GM21576 (cell line): ENCODE data around the gene TTC23.
"Not testable (repeated sequence)": the region's sequence is repeated elsewhere in the genome, so short reads cannot be mapped to it uniquely, and the experiment has no call there.

Source experiments
- ATAC-seq: cut with Tn5 transposase; IDR thresholded peaks from one replicate; pipeline ENCODE4 v1.9.1; 2021; ENCODE audit warnings: mild to moderate bottlenecking, moderate library complexity; ENCODE audit not compliant: unreplicated experiment

TTC23 gene

GRCh38 chr15:99250494-99250856 lies 1.1 kb upstream of the TTC23 start:
- ATAC-seq: no peak

- no peak for ATAC-seq
Observed at GRCh38 chr15:99250001-99250400, 620 bp upstream of the TTC23 start.

- ATAC-seq: no peak
Observed at GRCh38 chr15:99248000-99248715, 1.2 kb downstream of the TTC23 start.

- no peak for ATAC-seq
Observed at GRCh38 chr15:99247062-99247461, 2.3 kb downstream of the TTC23 start.

GRCh38 chr15:99244306-99244705 lies 5.1 kb downstream of the TTC23 start:
- ATAC-seq: no peak

- no peak for ATAC-seq
Observed at GRCh38 chr15:99241752-99242151, 7.6 kb downstream of the TTC23 start.

- peak; percentile 92 for ATAC-seq
Observed at GRCh38 chr15:99239545-99240198, 9.7 kb downstream of the TTC23 start.

- no peak for ATAC-seq
Observed at GRCh38 chr15:99238849-99239248, 10.5 kb downstream of the TTC23 start.

- ATAC-seq: not testable (repeated sequence)
Observed at GRCh38 chr15:99234160-99234559, 15.2 kb downstream of the TTC23 start.

- ATAC-seq: no peak
Observed at GRCh38 chr15:99232740-99233139, 16.6 kb downstream of the TTC23 start.

GRCh38 chr15:99230867-99231266 lies 18.5 kb downstream of the TTC23 start:
- no peak for ATAC-seq

GRCh38 chr15:99228120-99228770 lies 21.1 kb downstream of the TTC23 start:
- ATAC-seq: no peak

GRCh38 chr15:99226802-99227201 lies 22.6 kb downstream of the TTC23 start:
- ATAC-seq: no peak

- ATAC-seq: no peak
Observed at GRCh38 chr15:99224372-99225214, 24.8 kb downstream of the TTC23 start.

- peak; percentile 78 for ATAC-seq
Observed at GRCh38 chr15:99213187-99213811, 36.1 kb downstream of the TTC23 start.

GRCh38 chr15:99212406-99212805 lies 37.0 kb downstream of the TTC23 start:
- no peak for ATAC-seq

- ATAC-seq: no peak
Observed at GRCh38 chr15:99211926-99212325, 37.5 kb downstream of the TTC23 start.

GRCh38 chr15:99210334-99210733 lies 39.0 kb downstream of the TTC23 start:
- no peak for ATAC-seq

- no peak for ATAC-seq
Observed at GRCh38 chr15:99209326-99209725, 40.1 kb downstream of the TTC23 start.

- no peak for ATAC-seq
Observed at GRCh38 chr15:99207672-99208071, 41.7 kb downstream of the TTC23 start.

GRCh38 chr15:99202176-99202552 lies 47.2 kb downstream of the TTC23 start:
- ATAC-seq: no peak
